Body of pancreas (tissue), 4 donors: ENCODE results near the gene EMID1. TPM values are rescaled to one million over a fixed set of nuclear protein-coding genes. Genes with fewer than 3 reads are reported as not detected.

Experiments
- ATAC-seq: fragments of 150-250 bp; one replicate; pipeline ENCODE4 v1.9.1; 2016
- DNase-seq, 4 donors: peaks; one replicate each; pipeline ENCODE4 v3.0.0-alpha.2; 2019
- H3K27ac ChIP-seq, 4 donors: fragments of 200-600 bp; sonication (generic); 1 replicate in 3 of 4; 2 replicates in 1 of 4; pipeline versions ENCODE4 v1.5.1 to v1.6.1; 2016 to 2019; ENCODE audit warnings: mild to moderate bottlenecking in 1 of 4, mixed read lengths in 1 of 4, moderate library complexity in 1 of 4
- H3K27me3 ChIP-seq, 2 donors: fragments of 200-600 bp; sonication (generic); one replicate each; pipeline ENCODE4 v1.6.0; 2016; ENCODE audit warnings: mild to moderate bottlenecking in 1 of 2
- H3K36me3 ChIP-seq, 2 donors: fragments of 200-600 bp; sonication (generic); replicated peaks in 1 of 2; 2 replicates each; pipeline ENCODE4 v1.5.1; 2016; ENCODE audit warnings: low read depth in 2 of 2; ENCODE audit not compliant: insufficient read depth in 1 of 2
- H3K4me1 ChIP-seq: fragments of 200-600 bp; sonication (generic); one replicate; pipeline ENCODE4 v1.6.0; 2016
- H3K4me3 ChIP-seq, 2 donors: fragments of 200-600 bp; sonication (generic); 1 replicate in 1 of 2; 2 replicates in 1 of 2; pipeline ENCODE4 v1.5.1; 2016 to 2019
- H3K9me3 ChIP-seq, 3 donors: fragments of 200-600 bp; sonication (generic); 1 replicate in 2 of 3; 2 replicates in 1 of 3; pipeline ENCODE4 v1.5.1; 2016
- CTCF ChIP-seq, 7 experiments: fragments of 450-650 bp in 4 of 7; fragments of 200-600 bp in 3 of 7; sonication (generic) in 3 of 7; IDR thresholded peaks; one replicate each; pipeline ENCODE4 v1.5.1; 2016 to 2019; ENCODE audit warnings: antibody characterized with exemption in 7 of 7
- POLR2A ChIP-seq, 3 donors: fragments of 450-650 bp; IDR thresholded peaks; one replicate each; pipeline ENCODE4 v1.6.1; 2016; ENCODE audit warnings: antibody characterized with exemption in 3 of 3, mild to moderate bottlenecking in 2 of 3
- WGBS, 2 donors: methylation state at CpG; one replicate each; pipeline ENCODE4 v1.1.5; 2017; 5-methylcytosine and 5-hydroxymethylcytosine counted together
- intact Hi-C: fragments of 100-400 bp; cut with DNase I; formaldehyde crosslinking; loops from one replicate; pipeline ENCODE4 v1.15.1; 2023
- total RNA-seq, 2 donors: library from RNA; depleted of rRNA; stranded (reverse); fragments of >200 nt; gene quantifications; one replicate each; pipeline ENCODE4 v1.1.0, GENCODE V29; 2016

EMID1 gene
- total RNA-seq, 2 donors from 2014 or later: 5.9 to 25.9 TPM

- Histone ChIP-seq H3K4me1 (peaks cover 26% of the 10 kb centered on the region), H3K27ac (peak overlapping the region in 1 of 4 donors; percentile 24), H3K27me3 (no peaks in the 10 kb centered on the region), H3K4me3 (peak overlapping the region; percentile 23 to 50), H3K36me3 (no peaks in the 10 kb centered on the region), H3K9me3 (no peaks in the 10 kb centered on the region)
- TF ChIP-seq CTCF (IDR thresholded peaks at IDR 0.05): no peak
- no peak for TF ChIP-seq POLR2A (IDR thresholded peaks at IDR 0.05)
- no peak for DNase-seq
- 50 to 51% methylated on average over 19 of the region's 19 CpGs for WGBS, 2 donors
- intact Hi-C loops: loop anchor here (5.0 kb wide), 1 partner anchor 36 kb away; no protein-coding TSS in a partner anchor
- no peak for ATAC-seq
These were observed 911 bp downstream of the EMID1 start for GRCh38 chr22:29206372-29207242.

- TF ChIP-seq CTCF (IDR thresholded peaks at IDR 0.05) (no peak), POLR2A (IDR thresholded peaks at IDR 0.05) (no peak)
- 90 to 93% methylated on average over 3 to 5 of the region's 5 CpGs for WGBS, 2 donors
- Histone ChIP-seq H3K27ac (no peak overlapping the region), H3K4me3 (no peak overlapping the region), H3K9me3 (no peaks in the 10 kb centered on the region), H3K27me3 (no peaks in the 10 kb centered on the region), H3K36me3 (no peaks in the 10 kb centered on the region), H3K4me1 (peaks cover 26% of the 10 kb centered on the region)
- ATAC-seq (no peak), DNase-seq (no peak)
- intact Hi-C loops: loop anchor here (5.0 kb wide), 1 partner anchor 35 kb away; no protein-coding TSS in a partner anchor
These were observed 1.5 kb downstream of the EMID1 start for GRCh38 chr22:29207243-29207550.

DNA sequence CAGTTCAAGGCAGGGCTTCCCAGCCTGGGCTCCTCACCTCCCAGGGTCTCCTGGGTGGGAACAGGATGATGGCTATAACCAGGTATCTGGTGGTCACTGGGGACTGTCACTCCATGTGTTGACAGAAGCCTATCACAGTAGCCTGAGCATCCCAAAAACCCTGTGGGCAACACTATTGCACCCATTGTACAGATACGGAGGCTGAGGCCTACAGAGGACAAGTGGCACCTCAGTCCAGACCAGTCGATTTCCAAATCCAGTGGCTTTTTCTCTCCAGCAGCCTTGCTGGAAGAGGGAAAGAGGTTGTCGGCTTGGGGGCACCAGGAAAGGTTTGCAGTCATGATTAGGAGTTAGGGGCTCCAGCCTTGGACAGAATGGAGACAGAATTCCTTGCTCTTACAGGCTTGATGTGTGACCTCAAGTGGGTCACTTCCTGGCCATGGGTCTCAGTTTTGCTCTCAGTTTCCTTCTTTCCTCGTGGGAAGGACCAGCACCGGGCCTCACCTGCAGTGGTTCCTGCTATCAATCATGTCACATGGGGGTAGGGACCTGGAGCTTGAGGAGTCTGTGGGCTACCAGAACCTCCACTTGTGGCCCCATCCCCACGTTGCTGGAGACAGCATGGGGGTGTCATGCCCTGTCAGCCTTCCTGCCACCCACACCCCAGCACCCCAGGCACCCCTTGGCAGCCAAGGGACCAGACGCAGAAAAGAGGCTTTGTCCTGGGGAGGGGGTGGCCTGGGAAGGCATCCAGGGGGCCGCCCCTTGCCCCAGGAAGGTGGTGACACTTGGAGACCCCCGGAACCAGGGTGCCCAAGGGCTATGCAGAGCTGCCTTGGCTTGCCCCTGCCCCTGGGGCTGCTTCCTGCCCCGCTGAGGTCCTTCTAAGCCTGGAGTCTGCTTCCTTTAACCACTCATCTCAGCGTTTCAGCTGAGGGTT is 2.1 kb downstream of the EMID1 start:
- no peaks in the 10 kb centered on the region for H3K9me3 ChIP-seq
- no peak overlapping the region for H3K4me3 ChIP-seq
- no peak overlapping the region for H3K27ac ChIP-seq
- H3K27me3 ChIP-seq: no peaks in the 10 kb centered on the region
- WGBS, 2 donors: 60 to 68% methylated on average over 7 to 11 of the region's 11 CpGs
- DNase-seq: no peak
- H3K4me1 ChIP-seq: peaks cover 26% of the 10 kb centered on the region
- intact Hi-C loops: loop anchor here (5.0 kb wide), 1 partner anchor 34 kb away; no protein-coding TSS in a partner anchor
- ATAC-seq: no peak
- no peaks in the 10 kb centered on the region for H3K36me3 ChIP-seq
- TF ChIP-seq CTCF (IDR thresholded peaks at IDR 0.05): no peak

- Histone ChIP-seq H3K27ac (no peak overlapping the region), H3K9me3 (no peaks in the 10 kb centered on the region), H3K36me3 (no peaks in the 10 kb centered on the region), H3K4me1 (peaks cover 26% of the 10 kb centered on the region), H3K4me3 (no peak overlapping the region), H3K27me3 (no peaks in the 10 kb centered on the region)
- 79% methylated on average over 4 of the region's 4 CpGs for WGBS, 2 donors
- DNase-seq (no peak), ATAC-seq (no peak)
- no peak for TF ChIP-seq POLR2A (IDR thresholded peaks at IDR 0.05)
- TF ChIP-seq CTCF (IDR thresholded peaks at IDR 0.05): no peak
- intact Hi-C loops: loop anchor here (5.0 kb wide), 1 partner anchor 34 kb away; no protein-coding TSS in a partner anchor
These were observed 2.8 kb downstream of the EMID1 start for GRCh38 chr22:29208502-29208862.
